Glutamatergic neuron (in vitro differentiated cells): ENCODE results near the gene MICALL1. TPM values are rescaled to one million over a fixed set of nuclear protein-coding genes. Genes with fewer than 3 reads are reported as not detected.

Experiments used
- DNase-seq: peaks from one replicate; pipeline ENCODE4 v3.0.0; 2022
- H3K27ac Mint-ChIP-seq: one replicate; pipeline ENCODE4 v1.8.0; 2020; ENCODE audit warnings: mild to moderate bottlenecking, mixed read lengths, inconsistent platforms; ENCODE audit not compliant: unreplicated experiment
- H3K27me3 Mint-ChIP-seq: one replicate; pipeline ENCODE4 v1.8.0; 2020; ENCODE audit warnings: mild to moderate bottlenecking, moderate library complexity, mixed read lengths, inconsistent platforms; ENCODE audit not compliant: unreplicated experiment
- H3K36me3 Mint-ChIP-seq: one replicate; pipeline ENCODE4 v1.8.0; 2020; ENCODE audit warnings: mild to moderate bottlenecking, mixed read lengths, inconsistent platforms; ENCODE audit not compliant: unreplicated experiment
- H3K4me1 Mint-ChIP-seq: one replicate; pipeline ENCODE4 v1.8.0; 2020; ENCODE audit warnings: mild to moderate bottlenecking, low read depth, mixed read lengths, inconsistent platforms; ENCODE audit not compliant: unreplicated experiment
- H3K4me3 Mint-ChIP-seq: one replicate; pipeline ENCODE4 v1.8.0; 2020; ENCODE audit warnings: mild to moderate bottlenecking, mixed read lengths, inconsistent platforms; ENCODE audit not compliant: unreplicated experiment
- H3K9me3 Mint-ChIP-seq: one replicate; pipeline ENCODE4 v1.8.0; 2020; ENCODE audit warnings: mild to moderate bottlenecking, moderate library complexity, mixed read lengths, inconsistent platforms; ENCODE audit not compliant: unreplicated experiment
- CTCF ChIP-seq: fragments of 200-600 bp; sonication (generic); IDR thresholded peaks from one replicate; pipeline ENCODE4 v1.5.0; 2021; ENCODE audit not compliant: partially characterized antibody, unreplicated experiment
- total RNA-seq: library from RNA; stranded (reverse); fragmentation: NEBNext Ultra II Directional; extraction: Animal tissue kit (Norgen Biotek cat#: 25700); gene quantifications from one replicate; pipeline ENCODE4 v1.2.1, GENCODE V29; 2021; ENCODE audit not compliant: unreplicated experiment

MICALL1 gene
- total RNA-seq, 1 donor from 2014 or later = 133 TPM

GRCh38 chr22:37968452-37969251 is 62.6 kb downstream of the MICALL1 start:
- TF ChIP-seq CTCF = no peak
- Mint-ChIP-seq H3K9me3 (peaks cover 2% of the 10 kb centered on the region), H3K27me3 (no peaks in the 10 kb centered on the region), H3K36me3 (no peaks in the 10 kb centered on the region), H3K4me3 (no peak overlapping the region), H3K4me1 (peaks cover 7% of the 10 kb centered on the region), H3K27ac (no peak overlapping the region)
- DNase-seq = no peak

GRCh38 chr22:37970864-37971263 is 64.8 kb downstream of the MICALL1 start:
- no peak overlapping the region for H3K27ac Mint-ChIP-seq
- H3K9me3 Mint-ChIP-seq = peaks cover 2% of the 10 kb centered on the region
- no peak for TF ChIP-seq CTCF
- DNase-seq = no peak
- no peak overlapping the region for H3K4me3 Mint-ChIP-seq
- H3K4me1 Mint-ChIP-seq = peaks cover 7% of the 10 kb centered on the region
- no peaks in the 10 kb centered on the region for H3K27me3 Mint-ChIP-seq
- no peaks in the 10 kb centered on the region for H3K36me3 Mint-ChIP-seq

- Mint-ChIP-seq H3K36me3 (no peaks in the 10 kb centered on the region), H3K4me1 (peaks cover 7% of the 10 kb centered on the region), H3K27ac (no peak overlapping the region), H3K27me3 (no peaks in the 10 kb centered on the region), H3K4me3 (no peak overlapping the region), H3K9me3 (peaks cover 2% of the 10 kb centered on the region)
- DNase-seq = no peak
- TF ChIP-seq CTCF = no peak
These were observed 65.7 kb downstream of the MICALL1 start for GRCh38 chr22:37971475-37972434.

GRCh38 chr22:37972527-37972926 is 66.4 kb downstream of the MICALL1 start:
- H3K27ac Mint-ChIP-seq = no peak overlapping the region
- no peak for DNase-seq
- no peaks in the 10 kb centered on the region for H3K36me3 Mint-ChIP-seq
- H3K4me1 Mint-ChIP-seq = peaks cover 7% of the 10 kb centered on the region
- no peak overlapping the region for H3K4me3 Mint-ChIP-seq
- no peaks in the 10 kb centered on the region for H3K27me3 Mint-ChIP-seq
- peaks cover 2% of the 10 kb centered on the region for H3K9me3 Mint-ChIP-seq
- TF ChIP-seq CTCF = no peak
